SK-N-SH treated with all-trans-retinoic acid at 6 μM for 48 hours (cell line): ENCODE results near the gene BROX.
A peak's percentile ranks its signal among the peaks of the same experiment; 100 is the strongest.

Experiments
- ATAC-seq: fragments of 200-7000 bp; cut with Tn5 transposase; 3 replicates; pipeline ENCODE4 v1.9.1; 2020; ENCODE audit warnings: mild to moderate bottlenecking, moderate library complexity
- ARNTL ChIP-seq: fragments of 450-650 bp; formaldehyde crosslinking; IDR thresholded peaks from 2 replicates; pipeline ENCODE4 v1.5.0; 2020; ENCODE audit warnings: low read depth, mild to moderate bottlenecking, moderate library complexity, borderline replicate concordance
- BACH2 ChIP-seq: fragments of 250-450 bp; sonication (Bioruptor Pico); IDR thresholded peaks from 2 replicates; pipeline ENCODE4 v1.9.0; 2021; ENCODE audit warnings: mild to moderate bottlenecking, borderline replicate concordance
- CSDC2 ChIP-seq: fragments of 250-450 bp; sonication (Bioruptor Pico); IDR thresholded peaks from 2 replicates; pipeline ENCODE4 v1.5.0; 2020; ENCODE audit warnings: mild to moderate bottlenecking, moderate library complexity
- CSRNP3 ChIP-seq: fragments of 250-450 bp; sonication (Bioruptor Pico); IDR thresholded peaks from 2 replicates; pipeline ENCODE4 v1.5.1; 2021; ENCODE audit warnings: mild to moderate bottlenecking, moderate library complexity
- ESRRG ChIP-seq: fragments of 250-450 bp; sonication (Bioruptor Pico); IDR thresholded peaks from 2 replicates; pipeline ENCODE4 v1.6.1; 2021; ENCODE audit warnings: mild to moderate bottlenecking
- GLIS3 ChIP-seq: fragments of 250-450 bp; sonication (Bioruptor Pico); IDR thresholded peaks from 2 replicates; pipeline ENCODE4 v1.5.0; 2020; ENCODE audit warnings: mild to moderate bottlenecking, moderate library complexity
- ISL1 ChIP-seq: fragments of 250-450 bp; sonication (Bioruptor Pico); IDR thresholded peaks from 2 replicates; pipeline ENCODE4 v2.1.2; 2022; ENCODE audit warnings: mild to moderate bottlenecking, moderate library complexity
- OSR1 ChIP-seq: fragments of 250-450 bp; sonication (Bioruptor Pico); IDR thresholded peaks from 2 replicates; pipeline ENCODE4 v1.8.0; 2022; ENCODE audit warnings: moderate library complexity, mild to moderate bottlenecking, inconsistent platforms
- RARB ChIP-seq: fragments of 250-450 bp; sonication (Bioruptor Pico); IDR thresholded peaks from 2 replicates; pipeline ENCODE4 v1.8.0; 2021; ENCODE audit warnings: mild to moderate bottlenecking, moderate library complexity
- TSHZ2 ChIP-seq: fragments of 250-450 bp; sonication (Bioruptor Pico); IDR thresholded peaks from 2 replicates; pipeline ENCODE4 v1.5.0; 2020; ENCODE audit warnings: mild to moderate bottlenecking, moderate library complexity
- ZC3H10 ChIP-seq: fragments of 250-450 bp; sonication (Bioruptor Pico); IDR thresholded peaks from 2 replicates; pipeline ENCODE4 v1.5.1; 2021; ENCODE audit warnings: mild to moderate bottlenecking, moderate library complexity
- ZNF565 ChIP-seq: fragments of 450-650 bp; formaldehyde crosslinking; conservative IDR thresholded peaks from 2 replicates; pipeline ENCODE4 v1.5.0; 2020; ENCODE audit warnings: low read depth, mild to moderate bottlenecking, moderate library complexity
- ZNF70 ChIP-seq: fragments of 450-650 bp; formaldehyde crosslinking; IDR thresholded peaks from 2 replicates; pipeline ENCODE4 v1.5.0; 2020; ENCODE audit warnings: mild to moderate bottlenecking, moderate library complexity
- ZNF8 ChIP-seq: fragments of 450-650 bp; formaldehyde crosslinking; IDR thresholded peaks from 2 replicates; pipeline ENCODE4 v1.5.0; 2020; ENCODE audit warnings: mild to moderate bottlenecking, moderate library complexity
- TF ChIP-seq, protein P1 (sequence below): fragments of 250-450 bp; sonication (Bioruptor Pico); IDR thresholded peaks from 2 replicates; pipeline ENCODE4 v1.8.0; 2020; ENCODE audit warnings: mild to moderate bottlenecking, moderate library complexity, borderline replicate concordance
- TF ChIP-seq, protein P2 (sequence below): fragments of 250-450 bp; sonication (Bioruptor Pico); IDR thresholded peaks from 2 replicates; pipeline ENCODE4 v1.5.1; 2020; ENCODE audit warnings: low read depth, mild to moderate bottlenecking, moderate library complexity
- TF ChIP-seq, protein P3 (sequence below): fragments of 250-450 bp; sonication (Bioruptor Pico); IDR thresholded peaks from 2 replicates; pipeline ENCODE4 v1.8.0; 2021; ENCODE audit warnings: low read depth, mild to moderate bottlenecking, moderate library complexity, borderline replicate concordance

Gene BROX

DNA sequence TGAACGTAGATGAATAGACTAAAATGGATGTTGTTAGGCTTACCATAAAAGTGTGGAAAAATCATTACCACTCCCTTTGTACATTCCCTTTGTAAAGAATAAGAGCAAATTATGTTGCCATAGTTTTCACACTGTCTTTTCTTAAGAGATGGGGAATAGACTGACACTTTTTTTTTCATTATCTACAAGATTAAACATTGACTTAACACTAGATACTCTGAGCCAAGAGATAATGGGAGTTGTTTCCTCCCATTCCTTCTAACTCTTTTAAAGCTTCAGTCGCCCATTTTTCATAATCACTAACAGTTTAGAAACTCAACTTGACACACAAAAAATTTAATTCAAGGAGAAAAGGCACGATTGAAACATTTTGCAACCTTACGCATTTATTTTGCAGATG, 10.2 kb upstream of the BROX start (continued):
- TF ChIP-seq CSRNP3 (CRISPR knock-in tag) (no peak), OSR1 (no peak), BACH2 (no peak), ZNF8 (CRISPR knock-in tag) (no peak), GLIS3 (CRISPR knock-in tag) (no peak)
- TF ChIP-seq, protein P1, sequence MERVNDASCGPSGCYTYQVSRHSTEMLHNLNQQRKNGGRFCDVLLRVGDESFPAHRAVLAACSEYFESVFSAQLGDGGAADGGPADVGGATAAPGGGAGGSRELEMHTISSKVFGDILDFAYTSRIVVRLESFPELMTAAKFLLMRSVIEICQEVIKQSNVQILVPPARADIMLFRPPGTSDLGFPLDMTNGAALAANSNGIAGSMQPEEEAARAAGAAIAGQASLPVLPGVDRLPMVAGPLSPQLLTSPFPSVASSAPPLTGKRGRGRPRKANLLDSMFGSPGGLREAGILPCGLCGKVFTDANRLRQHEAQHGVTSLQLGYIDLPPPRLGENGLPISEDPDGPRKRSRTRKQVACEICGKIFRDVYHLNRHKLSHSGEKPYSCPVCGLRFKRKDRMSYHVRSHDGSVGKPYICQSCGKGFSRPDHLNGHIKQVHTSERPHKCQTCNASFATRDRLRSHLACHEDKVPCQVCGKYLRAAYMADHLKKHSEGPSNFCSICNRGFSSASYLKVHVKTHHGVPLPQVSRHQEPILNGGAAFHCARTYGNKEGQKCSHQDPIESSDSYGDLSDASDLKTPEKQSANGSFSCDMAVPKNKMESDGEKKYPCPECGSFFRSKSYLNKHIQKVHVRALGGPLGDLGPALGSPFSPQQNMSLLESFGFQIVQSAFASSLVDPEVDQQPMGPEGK = no peak

DNA sequence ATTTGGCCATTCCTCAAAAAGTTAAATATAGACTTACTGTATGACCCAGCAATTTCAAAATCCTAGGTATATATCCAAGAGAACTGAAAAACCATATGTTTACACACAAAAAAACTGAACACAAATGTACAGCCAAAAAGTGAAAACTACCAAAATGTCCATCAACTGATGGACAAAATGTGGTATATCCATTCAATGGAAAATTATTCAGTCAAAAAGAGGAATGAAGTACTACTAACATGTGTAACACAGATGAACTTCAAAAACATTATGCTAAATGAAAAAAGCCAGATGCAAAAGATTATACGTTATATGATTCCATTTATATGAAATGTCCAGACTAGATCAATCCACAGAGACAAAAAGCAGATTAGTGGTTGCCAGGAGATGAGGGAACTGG, 8.1 kb upstream of the BROX start:
- TF ChIP-seq ZNF8 (CRISPR knock-in tag) (peak; percentile 99), RARB (CRISPR knock-in tag) (no peak)
- no peak for ATAC-seq

GRCh38 chr1:222706815-222707214, 5.5 kb upstream of the BROX start:
- TF ChIP-seq CSDC2 (CRISPR knock-in tag) (no peak), ZNF8 (CRISPR knock-in tag) (no peak), ESRRG (CRISPR knock-in tag) (no peak), TSHZ2 (no peak), ZNF565 (CRISPR knock-in tag) (no peak), ZNF70 (CRISPR knock-in tag) (no peak), RARB (CRISPR knock-in tag) (no peak), OSR1 (no peak)
- TF ChIP-seq, protein P2, sequence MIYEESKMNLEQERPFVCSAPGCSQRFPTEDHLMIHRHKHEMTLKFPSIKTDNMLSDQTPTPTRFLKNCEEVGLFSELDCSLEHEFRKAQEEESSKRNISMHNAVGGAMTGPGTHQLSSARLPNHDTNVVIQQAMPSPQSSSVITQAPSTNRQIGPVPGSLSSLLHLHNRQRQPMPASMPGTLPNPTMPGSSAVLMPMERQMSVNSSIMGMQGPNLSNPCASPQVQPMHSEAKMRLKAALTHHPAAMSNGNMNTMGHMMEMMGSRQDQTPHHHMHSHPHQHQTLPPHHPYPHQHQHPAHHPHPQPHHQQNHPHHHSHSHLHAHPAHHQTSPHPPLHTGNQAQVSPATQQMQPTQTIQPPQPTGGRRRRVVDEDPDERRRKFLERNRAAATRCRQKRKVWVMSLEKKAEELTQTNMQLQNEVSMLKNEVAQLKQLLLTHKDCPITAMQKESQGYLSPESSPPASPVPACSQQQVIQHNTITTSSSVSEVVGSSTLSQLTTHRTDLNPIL (CRISPR knock-in tag) = no peak
- TF ChIP-seq, protein P3, sequence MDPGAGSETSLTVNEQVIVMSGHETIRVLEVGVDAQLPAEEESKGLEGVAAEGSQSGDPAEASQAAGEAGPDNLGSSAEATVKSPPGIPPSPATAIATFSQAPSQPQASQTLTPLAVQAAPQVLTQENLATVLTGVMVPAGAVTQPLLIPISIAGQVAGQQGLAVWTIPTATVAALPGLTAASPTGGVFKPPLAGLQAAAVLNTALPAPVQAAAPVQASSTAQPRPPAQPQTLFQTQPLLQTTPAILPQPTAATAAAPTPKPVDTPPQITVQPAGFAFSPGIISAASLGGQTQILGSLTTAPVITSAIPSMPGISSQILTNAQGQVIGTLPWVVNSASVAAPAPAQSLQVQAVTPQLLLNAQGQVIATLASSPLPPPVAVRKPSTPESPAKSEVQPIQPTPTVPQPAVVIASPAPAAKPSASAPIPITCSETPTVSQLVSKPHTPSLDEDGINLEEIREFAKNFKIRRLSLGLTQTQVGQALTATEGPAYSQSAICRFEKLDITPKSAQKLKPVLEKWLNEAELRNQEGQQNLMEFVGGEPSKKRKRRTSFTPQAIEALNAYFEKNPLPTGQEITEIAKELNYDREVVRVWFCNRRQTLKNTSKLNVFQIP (CRISPR knock-in tag) = no peak
- TF ChIP-seq, protein P1 = no peak
- no peak for ATAC-seq

- no peak for ATAC-seq
- TF ChIP-seq ESRRG (CRISPR knock-in tag) (no peak), ZNF565 (CRISPR knock-in tag) (no peak), ISL1 (CRISPR knock-in tag) (no peak), ZNF70 (CRISPR knock-in tag) (no peak), ZNF8 (CRISPR knock-in tag) (no peak), BACH2 (no peak), GLIS3 (CRISPR knock-in tag) (no peak), ARNTL (CRISPR knock-in tag) (no peak), CSRNP3 (CRISPR knock-in tag) (no peak), TSHZ2 (no peak), ZC3H10 (CRISPR knock-in tag) (no peak)
- TF ChIP-seq, protein P3 (CRISPR knock-in tag) = no peak
Observed at GRCh38 chr1:222709700-222710153, 2.6 kb upstream of the BROX start.
